ENCODE results near the gene TSC2.

GRCh38 chr16:2032285-2033056 is 15.3 kb upstream of the TSC2 start:
- no peak for TF ChIP-seq POLR2A (IDR thresholded peaks at IDR 0.05)
- TF ChIP-seq CTCF (IDR thresholded peaks at IDR 0.05 in 8 of 11, conservative IDR thresholded peaks at IDR 0.05 in 3 of 11), result no peak

Data from spleen (tissue), 7 donors.